Stimulated activated CD4-positive, alpha-beta T cell treated with anti-CD3 and anti-CD28 coated beads, Interleukin-15, amount 100 ng/mL, for 48 hours (primary cell): ENCODE data around the gene CHD3.
"Not testable (repeated sequence)": the region's sequence is repeated elsewhere in the genome, so short reads cannot be mapped to it uniquely, and the experiment has no call there.

Source experiments
- DNase-seq, 2 donors: peaks; one replicate each; pipeline ENCODE4 v3.0.0-alpha.2; 2020; ENCODE audit warnings: low read depth in 2 of 2

The CHD3 gene

DNA sequence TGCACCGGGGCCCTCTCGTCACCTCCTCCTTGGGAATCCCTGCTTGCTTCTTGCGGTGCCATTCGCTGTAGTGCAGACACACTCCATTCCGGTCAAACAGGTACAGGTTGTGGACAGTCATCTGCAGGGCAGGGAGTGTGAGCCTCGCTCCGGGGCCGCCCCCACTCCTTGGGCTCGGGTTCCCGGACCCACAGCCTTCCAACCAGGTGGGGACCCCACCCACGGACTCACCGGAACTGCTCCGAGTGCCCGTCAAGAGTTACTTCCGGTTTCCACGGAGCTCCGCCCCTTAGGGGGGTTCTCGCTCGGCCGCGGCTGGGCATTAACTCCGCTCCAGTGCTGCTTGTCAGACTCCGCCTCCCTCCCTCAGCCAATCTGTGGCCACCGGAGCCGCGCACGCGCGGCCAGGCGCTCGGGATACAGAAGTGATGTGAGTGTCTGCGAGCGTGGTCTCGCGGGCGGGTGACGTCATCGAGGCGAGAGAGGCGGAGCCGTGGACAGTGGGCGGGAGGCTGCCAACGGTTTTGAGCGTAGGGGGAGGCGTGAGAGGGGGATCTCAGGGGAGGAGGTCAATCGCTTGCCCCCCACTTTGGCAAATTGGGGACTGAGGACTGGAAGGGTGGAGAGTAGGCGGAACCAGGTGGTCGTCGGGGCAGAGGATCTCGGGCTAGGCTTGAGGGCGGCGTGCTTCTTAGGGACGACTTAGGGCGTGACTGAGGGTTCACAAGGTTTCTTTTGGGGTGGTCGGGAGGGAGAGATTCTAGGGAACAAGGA is 43.3 kb downstream of the CHD3 start, which contains the start of the genes CNTROB and TRAPPC1:
TSS of gene CNTROB (plus strand) at position 498 of the 774 bp plus-strand sequence. CDS start 874 bp downstream, outside the sequence.
TSS of gene TRAPPC1 (minus strand) at position 238 of the 774 bp plus-strand sequence. CDS start at position 121, 117 bp downstream.
- DNase-seq, result peak; percentile 99

DNA sequence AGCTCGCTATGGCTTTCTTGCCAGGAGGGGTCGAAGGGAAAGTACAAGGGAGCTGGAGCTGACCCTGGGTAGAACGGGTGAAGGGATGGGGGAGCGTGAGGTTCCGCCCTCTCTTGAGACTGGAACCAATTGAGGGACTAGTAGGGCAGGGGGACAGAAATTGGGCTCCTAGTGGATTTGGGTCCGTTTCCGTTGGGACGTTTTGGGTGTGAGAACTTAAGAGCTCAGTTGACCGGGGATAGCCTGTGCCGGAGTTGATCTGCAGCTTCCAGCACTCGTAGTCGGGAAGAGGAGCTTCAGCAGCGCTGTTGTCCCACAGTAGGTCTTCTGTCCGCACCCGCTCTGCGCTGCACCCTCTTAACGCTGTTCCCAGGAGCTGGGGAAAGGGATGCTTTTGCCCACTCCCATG is 43.9 kb downstream of the CHD3 start:
- no peak for DNase-seq

DNA sequence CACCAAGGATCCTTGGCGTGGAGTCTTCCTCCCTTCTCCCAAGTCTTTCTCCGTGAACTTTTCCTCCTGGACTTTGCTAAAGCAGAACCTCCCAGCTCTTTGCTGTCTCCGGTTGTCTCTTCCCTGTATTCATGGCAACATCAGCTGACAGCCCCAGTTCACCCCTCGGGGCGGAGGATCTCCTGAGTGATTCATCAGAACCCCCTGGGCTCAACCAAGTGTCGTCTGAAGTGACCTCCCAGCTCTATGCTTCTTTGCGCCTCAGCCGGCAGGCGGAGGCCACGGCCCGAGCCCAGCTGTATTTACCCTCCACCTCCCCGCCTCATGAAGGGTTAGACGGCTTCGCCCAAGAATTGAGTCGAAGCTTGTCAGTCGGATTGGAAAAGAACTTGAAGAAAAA is 44.4 kb downstream of the CHD3 start:
- no peak for DNase-seq

DNA sequence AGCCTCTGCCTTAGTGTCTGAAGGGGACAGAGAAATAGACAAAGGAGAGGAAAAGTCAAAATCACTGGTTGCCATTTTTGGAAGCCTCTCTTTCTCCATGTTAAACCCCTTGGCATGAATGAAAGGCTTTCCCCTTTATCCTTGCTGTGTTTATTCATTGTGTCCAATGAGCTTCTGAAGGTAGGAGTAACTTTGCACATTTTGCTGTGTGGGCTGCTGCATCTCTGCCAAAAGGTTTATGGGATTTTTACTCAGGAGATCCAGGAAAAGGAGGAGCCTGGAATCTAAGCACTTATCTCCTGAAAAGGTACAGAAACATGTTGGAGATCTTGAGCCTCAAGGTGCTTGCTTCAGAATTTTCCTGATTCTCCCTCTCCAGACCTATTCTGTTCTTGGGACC is 47.3 kb downstream of the CHD3 start:
- no peak for DNase-seq

DNA sequence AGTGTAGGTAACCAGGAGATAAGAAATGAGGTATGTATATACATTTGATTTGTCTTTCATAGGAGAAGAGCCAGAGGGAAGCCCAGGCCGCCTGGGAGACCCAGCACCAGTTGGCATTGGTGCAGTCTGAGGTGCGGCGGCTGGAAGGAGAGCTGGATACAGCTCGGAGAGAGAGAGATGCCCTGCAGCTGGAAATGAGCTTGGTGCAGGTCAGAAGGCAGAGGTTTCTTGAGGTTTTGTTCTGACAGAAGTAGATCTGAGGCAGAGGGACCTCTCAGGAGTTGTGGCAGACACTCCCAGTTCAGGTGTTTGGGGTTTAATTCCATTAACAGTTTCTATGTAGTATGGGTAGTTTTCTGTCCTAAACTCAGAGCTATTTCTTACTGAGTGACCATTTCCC is 51.4 kb downstream of the CHD3 start:
- DNase-seq, result no peak

DNA sequence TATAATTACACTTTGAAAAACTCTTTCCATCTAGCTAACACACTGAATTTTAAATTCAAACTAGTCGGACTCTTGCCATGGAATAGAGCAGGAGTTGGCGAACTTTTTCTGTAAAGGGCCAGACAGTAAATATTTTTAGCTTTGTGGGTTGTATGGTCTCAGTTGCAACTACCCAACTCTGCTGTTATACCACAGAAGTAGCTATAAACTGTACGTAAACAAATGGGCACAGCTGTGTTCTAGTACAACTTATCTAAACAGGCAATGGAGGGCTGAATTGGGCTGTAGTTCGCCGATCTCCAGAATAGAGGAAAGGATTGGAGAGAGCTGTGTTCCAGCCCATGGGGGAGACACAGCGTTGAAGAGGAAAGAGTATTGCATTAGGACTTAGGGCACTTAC is 52.2 kb downstream of the CHD3 start:
- DNase-seq, result no peak

DNA sequence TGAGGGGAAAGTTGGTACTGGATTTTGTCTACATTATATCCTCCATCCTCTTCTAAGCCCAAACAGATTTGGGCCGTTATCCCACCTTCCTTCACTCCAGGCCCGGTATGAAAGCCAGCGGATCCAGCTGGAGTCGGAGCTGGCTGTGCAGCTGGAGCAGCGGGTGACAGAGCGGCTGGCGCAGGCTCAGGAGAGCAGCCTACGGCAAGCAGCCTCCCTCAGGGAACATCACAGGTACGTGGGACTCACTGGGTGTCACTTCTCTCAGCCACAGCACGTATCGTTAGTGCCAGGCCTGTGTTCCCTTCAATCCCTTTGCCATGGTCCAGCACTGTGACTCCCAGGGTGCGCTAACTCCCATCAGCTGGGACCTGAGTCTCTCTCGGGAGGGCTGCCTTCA is 54.7 kb downstream of the CHD3 start:
- no peak for DNase-seq

DNA sequence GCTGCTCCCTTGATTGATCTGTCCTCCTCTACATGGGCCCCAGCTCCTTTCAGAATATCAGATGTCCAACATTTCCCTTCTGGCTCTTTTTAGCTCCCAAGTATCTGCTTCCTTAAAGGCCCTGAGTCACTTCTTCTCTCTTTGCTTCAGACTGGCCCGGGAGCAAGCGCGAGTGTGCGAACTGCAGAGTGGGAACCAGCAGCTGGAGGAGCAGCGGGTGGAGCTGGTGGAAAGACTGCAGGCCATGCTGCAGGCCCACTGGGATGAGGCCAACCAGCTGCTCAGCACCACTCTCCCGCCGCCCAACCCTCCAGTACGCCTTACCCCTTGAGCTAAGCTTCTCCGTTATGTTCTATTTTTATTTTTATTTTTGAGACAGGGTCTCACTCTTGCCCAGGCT is 55.7 kb downstream of the CHD3 start:
- DNase-seq, result no peak

DNA sequence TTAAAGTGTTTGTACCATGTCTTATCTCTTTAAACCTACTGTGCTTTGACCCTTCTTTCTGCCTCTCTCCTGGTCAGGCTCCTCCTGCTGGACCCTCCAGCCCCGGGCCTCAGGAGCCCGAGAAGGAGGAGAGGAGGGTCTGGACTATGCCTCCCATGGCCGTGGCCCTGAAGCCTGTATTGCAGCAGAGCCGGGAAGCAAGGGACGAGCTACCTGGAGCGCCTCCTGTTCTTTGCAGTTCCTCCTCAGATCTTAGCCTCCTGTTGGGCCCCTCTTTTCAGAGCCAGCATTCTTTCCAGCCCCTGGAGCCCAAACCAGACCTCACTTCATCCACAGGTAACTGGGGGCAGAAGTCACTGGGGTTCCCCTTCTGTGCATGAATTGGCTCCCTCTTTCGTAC is 57.1 kb downstream of the CHD3 start:
- DNase-seq, result no peak

DNA sequence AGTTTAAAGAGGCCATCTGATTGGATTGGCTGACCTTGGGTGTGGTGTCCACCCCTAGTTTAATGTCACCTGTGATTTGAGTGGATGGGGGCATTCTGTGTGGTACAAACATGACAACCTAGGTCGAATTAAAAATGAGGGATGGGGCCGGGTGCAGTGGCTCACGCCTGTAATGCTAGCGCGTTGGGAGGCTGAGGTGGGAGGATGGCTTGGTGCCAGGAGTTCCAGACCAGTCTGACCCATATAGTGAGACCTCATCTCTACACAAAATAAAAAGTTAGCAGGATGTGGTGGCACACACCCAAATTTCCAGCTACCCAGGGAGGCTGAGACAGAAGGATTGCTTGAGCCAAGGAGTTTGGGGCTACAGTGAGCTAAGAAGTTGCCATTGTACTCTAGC is 57.9 kb downstream of the CHD3 start:
- DNase-seq, result no peak

DNA sequence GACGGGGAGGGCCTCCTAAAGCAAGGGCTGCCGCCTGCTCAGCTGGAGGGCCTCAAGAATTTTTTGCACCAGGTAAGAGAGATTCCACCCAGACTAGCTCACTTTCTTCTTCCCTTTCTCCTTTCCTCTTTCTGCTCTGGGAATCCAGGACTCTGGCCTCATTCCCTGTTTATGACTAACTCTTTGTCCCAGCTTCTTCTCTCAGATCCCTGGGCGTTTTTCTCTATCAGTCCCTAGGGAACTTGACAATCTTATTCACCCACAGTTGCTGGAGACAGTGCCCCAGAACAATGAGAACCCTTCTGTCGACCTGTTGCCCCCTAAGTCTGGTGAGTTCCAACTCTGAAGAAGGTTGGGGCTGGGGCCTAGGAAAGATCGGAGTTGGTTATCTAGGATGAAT is 59.1 kb downstream of the CHD3 start:
- no peak for DNase-seq

DNA sequence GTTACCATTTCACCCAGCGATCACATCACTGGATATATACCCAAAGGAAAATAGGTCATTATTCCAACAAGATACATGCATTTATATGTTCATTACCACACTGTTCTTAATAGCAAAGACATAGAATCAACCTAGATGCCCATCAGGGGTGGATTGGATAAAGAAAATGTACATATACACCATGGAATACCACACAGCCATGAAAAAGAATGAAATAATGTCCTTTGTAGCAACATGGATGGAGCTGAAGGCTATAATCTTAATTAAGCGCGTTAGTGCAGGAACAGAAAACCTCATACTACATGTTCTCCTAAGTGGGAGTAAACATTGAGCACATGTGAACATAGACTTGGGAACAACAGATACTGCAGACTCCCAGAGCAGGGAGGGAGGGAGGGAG is 62.0 kb downstream of the CHD3 start:
- no peak for DNase-seq

DNA sequence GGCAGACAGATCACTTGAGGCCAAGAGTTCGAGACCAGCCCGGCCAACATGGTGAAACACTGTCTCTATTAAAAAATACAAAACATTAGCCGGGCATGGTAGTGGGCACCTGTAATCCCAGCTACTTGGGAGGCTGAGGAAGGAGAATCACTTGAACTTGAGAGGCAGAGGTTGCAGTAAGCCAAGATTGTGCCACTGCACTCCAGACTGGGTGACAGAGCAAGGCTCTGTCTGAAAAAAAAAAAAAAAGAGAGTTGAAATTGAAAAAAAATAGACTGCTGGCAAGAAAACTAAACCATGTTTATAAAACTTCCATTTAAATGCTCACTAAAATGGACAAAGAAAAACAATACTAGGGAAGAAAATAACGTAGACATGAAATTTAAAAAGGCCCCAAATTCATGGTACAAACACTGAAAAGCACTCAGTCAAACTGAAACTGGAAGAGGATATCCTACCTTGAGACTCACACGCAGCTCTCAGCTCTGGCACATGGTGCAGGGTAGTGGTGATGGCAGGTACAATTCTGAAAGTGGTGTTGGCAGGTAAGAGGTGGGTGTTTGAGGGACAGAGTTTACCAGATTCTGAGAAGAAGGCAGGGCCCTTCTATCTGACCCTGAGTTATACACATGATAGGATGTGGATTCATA is 62.7 kb downstream of the CHD3 start:
- DNase-seq, result peak; percentile 30 to 33

DNA sequence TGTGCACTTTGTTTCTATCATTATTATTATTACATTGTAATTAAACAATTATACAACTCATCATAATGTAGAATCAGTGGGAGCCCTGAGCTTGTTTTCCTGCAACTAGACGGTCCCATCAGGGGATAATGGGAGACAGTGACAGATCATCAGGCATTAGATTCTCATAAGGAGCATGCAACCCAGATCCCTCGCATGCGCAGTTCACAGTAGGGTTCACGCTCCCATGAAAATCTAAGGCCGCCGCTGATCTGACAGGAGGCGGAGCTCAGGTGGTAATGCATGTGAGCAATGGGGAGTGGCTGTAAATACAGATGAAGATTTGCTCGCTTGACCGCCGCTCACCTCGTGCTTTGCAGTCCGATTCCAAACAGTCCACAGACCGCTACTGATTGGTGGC is 64.7 kb downstream of the CHD3 start:
- DNase-seq, result not testable (repeated sequence)

DNA sequence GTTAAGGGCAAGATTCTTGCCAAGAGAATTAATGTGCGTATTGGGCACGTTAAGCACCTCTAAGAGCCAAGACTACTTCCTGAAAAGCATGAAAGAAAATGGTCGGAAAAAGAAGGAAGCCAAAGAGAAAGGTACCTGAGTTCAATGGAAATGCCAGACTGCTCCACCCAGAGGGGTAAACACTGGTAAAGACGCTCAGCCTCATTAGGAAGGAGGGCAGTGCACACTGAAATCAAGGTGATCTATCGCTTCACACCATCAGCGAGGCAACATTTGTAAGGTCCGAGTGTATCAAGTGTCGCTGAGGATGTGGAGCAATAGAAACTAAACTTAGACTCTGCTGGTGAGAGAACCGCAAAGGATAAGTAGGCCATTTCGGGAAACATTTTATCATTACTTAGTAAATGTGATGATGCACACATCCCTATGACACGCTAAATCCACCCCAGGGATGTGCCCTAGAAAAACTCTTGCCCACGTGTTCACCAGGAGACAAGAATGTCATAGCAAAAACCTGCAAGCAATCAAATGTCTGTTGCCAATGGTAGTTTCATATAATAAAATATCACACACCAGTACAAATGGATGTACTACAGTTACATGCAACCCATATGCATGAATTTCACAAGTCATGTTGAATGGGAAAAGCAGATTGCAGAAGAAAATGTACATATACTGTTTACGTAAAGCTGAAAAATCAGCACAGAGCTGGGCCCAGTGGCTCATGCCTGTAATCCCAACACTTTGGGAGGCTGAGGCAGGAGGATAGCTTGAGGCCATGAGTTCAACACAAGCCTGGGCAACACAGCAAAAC is 67.0 kb downstream of the CHD3 start:
- no peak for DNase-seq

DNA sequence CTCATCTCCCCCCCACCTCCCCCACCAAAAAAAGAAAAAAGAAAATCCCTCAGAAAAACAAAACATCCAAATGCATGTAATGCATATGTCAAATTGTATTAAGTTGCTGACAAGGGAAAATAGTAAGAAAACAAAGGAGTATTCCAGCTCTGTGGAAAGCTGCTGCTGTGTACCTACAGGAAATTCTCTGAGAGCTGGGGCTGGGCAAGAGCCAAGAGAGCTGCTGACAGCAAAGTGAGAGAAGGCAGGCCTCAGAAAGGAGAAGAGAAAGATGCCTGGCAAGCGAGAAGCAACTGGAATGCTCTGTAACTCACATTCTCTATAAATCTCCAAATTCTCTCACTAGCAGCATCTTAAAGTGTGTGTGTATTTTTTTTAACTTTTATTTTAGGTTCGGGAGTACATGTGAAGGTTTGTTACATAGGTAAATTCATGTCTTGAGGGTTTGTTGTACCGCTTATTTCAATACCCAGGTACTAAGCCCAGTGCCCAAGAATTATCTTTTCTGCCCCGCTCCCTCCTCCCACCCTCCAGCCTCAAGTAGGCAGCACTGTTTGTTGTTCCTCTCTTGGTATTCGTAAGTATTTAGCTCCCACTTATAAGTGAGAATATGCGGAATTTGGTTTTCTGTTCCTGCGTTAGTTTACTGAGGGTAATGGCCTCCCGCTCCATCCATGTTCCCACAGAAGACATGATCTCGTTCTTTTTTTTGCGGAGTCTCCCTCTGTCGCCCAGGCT is 67.8 kb downstream of the CHD3 start:
- no peak for DNase-seq

DNA sequence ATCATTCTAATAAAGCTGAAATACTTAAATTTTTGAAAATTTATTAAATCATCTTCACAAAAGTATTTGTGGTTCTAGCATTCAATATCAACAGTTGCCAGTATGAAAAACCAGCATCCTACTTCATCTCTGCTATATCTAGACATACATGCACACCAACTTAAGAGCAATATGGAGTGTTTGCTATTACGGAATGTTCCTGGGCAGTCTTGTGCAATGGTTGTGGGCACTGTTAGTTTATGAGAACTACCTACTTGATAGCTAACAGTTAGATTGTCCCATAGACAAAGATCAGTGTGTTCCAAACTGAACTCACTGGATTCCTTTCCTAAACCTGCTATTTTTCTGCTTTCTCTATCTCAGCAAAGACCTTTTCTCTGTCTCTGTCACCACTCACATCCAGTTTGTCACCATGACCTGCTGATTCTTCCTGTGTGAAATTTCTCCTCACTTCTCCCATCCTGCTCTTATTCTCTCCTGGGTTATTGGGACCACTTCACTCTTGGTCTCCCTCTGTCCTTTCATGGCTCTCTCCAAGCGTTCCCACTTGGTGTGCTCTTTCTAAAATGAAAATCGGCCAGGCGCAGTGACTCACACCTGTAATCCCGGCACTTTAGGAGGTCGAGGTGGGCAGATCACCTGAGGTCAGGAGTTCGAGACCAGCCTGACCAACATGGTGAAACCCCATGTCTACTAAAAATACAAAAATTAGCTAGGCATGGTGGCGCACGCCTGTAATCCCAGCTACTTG is 71.1 kb downstream of the CHD3 start:
- no peak for DNase-seq

DNA sequence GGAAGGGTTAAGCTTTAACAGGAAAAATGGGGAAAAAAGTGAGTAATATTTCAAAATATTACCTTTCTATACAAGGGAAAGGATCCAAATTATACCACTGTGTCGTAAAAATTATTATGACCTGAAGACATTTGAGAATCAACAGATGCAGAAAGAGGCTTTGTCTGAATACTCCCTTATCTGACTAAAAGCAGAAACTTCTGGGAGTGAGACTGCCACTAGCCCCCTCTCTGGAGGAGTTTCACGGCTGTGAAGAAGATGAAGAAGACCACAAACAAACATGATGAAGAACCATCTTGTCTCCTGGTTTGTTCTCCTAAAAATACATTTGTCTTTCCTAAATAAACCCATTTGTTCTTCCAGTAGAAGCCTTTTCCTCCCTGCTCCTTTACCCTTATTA is 72.8 kb downstream of the CHD3 start:
- DNase-seq, result no peak
